Fibroblast of mammary gland (primary cell): ENCODE measurements around the gene CYP27B1.

Source experiments
- DNase-seq: peaks from one replicate; pipeline ENCODE4 v3.0.0-alpha.2; 2010; ENCODE audit warnings: low read depth
- H3K4me3 ChIP-seq: 2 replicates; pipeline ENCODE4 v1.5.1; 2011; ENCODE audit warnings: low read depth, mild to moderate bottlenecking, low read length, moderate library complexity; ENCODE audit not compliant: control insufficient read depth
- TF ChIP-seq, protein P1 (sequence below): conservative IDR thresholded peaks from 2 replicates; pipeline ENCODE4 v1.5.1; 2011; ENCODE audit warnings: low read depth, low read length, inconsistent platforms; ENCODE audit not compliant: control insufficient read depth, insufficient read depth

The CYP27B1 gene

GRCh38 chr12:57739387-57739786 lies 27.5 kb downstream of the CYP27B1 start:
- no peak for DNase-seq
- TF ChIP-seq, protein P1, sequence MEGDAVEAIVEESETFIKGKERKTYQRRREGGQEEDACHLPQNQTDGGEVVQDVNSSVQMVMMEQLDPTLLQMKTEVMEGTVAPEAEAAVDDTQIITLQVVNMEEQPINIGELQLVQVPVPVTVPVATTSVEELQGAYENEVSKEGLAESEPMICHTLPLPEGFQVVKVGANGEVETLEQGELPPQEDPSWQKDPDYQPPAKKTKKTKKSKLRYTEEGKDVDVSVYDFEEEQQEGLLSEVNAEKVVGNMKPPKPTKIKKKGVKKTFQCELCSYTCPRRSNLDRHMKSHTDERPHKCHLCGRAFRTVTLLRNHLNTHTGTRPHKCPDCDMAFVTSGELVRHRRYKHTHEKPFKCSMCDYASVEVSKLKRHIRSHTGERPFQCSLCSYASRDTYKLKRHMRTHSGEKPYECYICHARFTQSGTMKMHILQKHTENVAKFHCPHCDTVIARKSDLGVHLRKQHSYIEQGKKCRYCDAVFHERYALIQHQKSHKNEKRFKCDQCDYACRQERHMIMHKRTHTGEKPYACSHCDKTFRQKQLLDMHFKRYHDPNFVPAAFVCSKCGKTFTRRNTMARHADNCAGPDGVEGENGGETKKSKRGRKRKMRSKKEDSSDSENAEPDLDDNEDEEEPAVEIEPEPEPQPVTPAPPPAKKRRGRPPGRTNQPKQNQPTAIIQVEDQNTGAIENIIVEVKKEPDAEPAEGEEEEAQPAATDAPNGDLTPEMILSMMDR: no peak
- no peak overlapping the region for H3K4me3 ChIP-seq

DNA sequence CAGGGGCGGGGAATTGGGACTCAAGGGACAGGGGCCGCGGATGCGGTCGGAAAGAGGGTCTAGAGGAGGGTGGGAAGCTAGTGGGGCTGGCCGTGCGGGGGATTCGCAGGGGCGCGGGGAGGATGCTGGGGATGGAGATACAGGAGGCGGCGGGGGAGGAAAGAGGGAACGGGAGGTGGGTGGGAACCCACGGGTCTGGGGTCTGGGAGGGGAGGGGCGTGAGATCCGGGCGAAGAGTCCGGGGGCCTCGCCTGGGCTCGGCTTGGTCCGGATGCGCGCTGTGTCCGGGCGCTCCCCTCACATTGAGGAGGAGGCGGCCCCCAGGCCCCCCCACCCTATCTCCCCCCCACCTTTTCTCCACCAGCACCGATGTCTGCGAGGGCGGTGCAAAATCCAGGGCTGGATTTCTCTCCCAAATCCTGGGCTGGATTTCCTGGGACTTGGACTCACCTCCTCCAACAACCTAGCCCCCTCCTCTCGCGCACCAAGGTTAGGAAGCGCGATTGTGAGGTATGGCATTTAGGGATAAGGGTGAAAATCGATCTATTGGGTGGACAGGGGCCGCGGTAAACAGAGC lies 28.1 kb downstream of the CYP27B1 start, which contains the start of gene AGAP2:
TSS of gene AGAP2 (minus strand) at position 82 of the 577 bp plus-strand sequence. CDS start 496 bp downstream, outside the sequence.
- TF ChIP-seq, protein P1: no peak
- H3K4me3 ChIP-seq: peak within 1 kb of the TSS; percentile 2
- DNase-seq: no peak

DNA sequence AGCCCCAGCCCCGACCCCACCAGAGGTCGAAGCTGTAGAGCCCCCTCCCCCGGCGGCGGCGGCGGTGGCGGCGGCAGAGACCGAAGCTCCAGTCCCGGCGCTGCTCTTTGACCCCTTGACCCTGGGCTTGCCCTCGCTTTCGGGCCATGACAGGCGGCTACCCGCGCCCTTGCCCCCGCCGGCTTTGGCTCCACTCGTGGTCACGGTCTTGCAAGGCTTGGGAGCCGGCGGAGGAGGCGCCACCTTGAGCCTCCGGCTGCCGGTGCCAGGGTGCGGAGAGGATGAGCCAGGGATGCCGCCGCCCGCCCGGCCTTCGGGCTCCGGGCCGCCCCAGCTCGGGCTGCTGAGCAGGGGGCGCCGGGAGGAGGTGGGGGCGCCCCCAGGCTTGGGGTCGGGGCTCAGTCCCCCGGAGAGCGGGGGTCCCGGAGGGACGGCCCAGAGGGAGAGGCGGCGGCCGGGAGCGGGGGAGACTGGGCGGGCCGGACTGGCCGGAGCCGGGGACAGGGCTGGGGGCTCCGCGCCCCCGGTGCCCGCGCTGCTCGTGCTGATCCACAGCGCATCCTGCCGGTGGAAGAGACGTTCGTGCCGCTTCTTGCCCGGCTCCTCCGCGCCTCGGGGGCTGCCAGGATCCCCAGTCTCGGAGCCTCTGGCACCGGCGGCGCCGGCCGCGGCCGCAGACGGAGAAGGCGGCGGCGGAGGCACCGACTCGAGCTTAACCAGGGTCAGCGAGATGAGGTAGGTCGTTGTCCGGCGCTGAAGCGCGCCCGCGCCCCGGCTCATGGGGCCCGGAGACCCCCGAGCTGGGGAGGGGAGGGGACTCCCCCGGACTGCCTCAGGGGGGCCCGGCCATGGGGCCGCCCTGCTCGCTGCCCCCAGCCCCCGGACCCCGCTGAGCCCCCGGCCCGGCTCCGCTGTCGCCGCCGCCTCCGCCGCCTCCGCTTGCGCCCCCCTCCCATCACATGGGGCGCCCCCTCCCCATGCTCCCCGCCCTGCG lies 29.1 kb downstream of the CYP27B1 start:
- TF ChIP-seq, protein P1: no peak
- no peak for DNase-seq
- peak overlapping the region; percentile 2 for H3K4me3 ChIP-seq

GRCh38 chr12:57736741-57737466 lies 30.0 kb downstream of the CYP27B1 start:
- no peak overlapping the region for H3K4me3 ChIP-seq
- TF ChIP-seq, protein P1: no peak
- DNase-seq: no peak

DNA sequence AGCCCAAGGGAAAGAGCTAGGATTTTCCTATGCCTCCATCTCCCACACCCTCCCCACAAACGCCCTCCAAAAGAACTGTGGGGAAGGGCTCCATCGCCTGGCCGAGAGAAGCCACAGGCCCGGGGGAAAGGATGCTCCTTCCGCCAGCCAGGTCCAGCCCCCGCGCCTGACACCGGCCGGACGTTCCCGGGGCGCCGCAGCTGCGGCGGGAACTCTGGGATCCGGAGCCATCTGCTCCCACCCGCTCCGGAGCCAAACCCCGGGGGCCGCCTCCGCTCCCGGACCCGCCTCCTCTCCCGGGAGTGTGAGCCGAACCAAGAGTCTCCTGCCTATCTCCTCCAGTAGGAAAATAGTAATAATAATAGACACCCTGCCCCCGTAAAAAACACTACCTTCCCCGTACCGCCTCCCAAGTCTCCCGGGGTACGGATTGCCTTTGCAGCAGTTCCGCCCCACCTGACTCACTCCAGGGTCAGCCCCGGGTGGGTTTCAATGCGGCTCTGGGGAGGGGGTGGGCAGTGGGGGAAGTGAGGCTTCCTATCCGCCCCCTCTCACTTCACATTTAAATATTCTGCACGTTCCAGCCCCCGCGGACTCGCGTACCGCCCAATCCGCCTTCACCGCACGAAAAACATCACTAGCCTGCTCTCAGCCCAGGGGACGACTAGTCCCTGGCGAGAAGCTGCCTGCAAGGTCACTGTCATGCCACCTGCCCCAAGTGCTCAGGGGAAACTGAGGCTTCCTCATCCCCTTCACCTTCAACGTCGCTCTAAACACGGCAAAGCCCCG lies 30.7 kb downstream of the CYP27B1 start:
- TF ChIP-seq, protein P1: peak; percentile 25
- H3K4me3 ChIP-seq: peak overlapping the region; percentile 26
- peak; percentile 34 for DNase-seq
